Heart right ventricle (tissue), 16 donors: ENCODE results near the gene MLH3. TPM values are rescaled to one million over a fixed set of nuclear protein-coding genes. Genes with fewer than 3 reads are reported as not detected.
A peak's percentile ranks its signal among the peaks of the same experiment; 100 is the strongest.

ENCODE experiments used
- ATAC-seq, 8 donors: fragments of 200-7000 bp; cut with Tn5 transposase; one replicate each; pipeline ENCODE4 v1.9.1; 2020; ENCODE audit warnings: mild to moderate bottlenecking in 8 of 8, moderate library complexity in 8 of 8, moderate number of reproducible peaks in 1 of 8
- DNase-seq, 2 donors: peaks; one replicate each; pipeline ENCODE4 v3.0.0-alpha.2; 2020
- H3K27ac ChIP-seq, 10 donors: fragments of 200-600 bp; sonication (generic) in 2 of 10; one replicate each; pipeline versions ENCODE4 v1.5.0 to v1.8.0; 2020 to 2022; ENCODE audit warnings: mild to moderate bottlenecking in 3 of 10
- H3K27me3 ChIP-seq, 7 donors: fragments of 200-600 bp; one replicate each; pipeline ENCODE4 v1.8.0; 2021 to 2022; ENCODE audit warnings: mild to moderate bottlenecking in 2 of 7
- H3K36me3 ChIP-seq, 9 donors: fragments of 200-600 bp; sonication (generic) in 1 of 9; one replicate each; pipeline versions ENCODE4 v1.5.0 to v1.8.0; 2020 to 2022; ENCODE audit warnings: mild to moderate bottlenecking in 2 of 9
- H3K4me1 ChIP-seq, 9 donors: fragments of 200-600 bp; sonication (generic) in 1 of 9; one replicate each; pipeline versions ENCODE4 v1.5.0 to v1.8.0; 2020 to 2022; ENCODE audit warnings: mild to moderate bottlenecking in 4 of 9
- H3K4me3 ChIP-seq, 10 donors: fragments of 200-600 bp; sonication (generic) in 2 of 10; one replicate each; pipeline versions ENCODE4 v1.5.0 to v1.8.0; 2020 to 2022; ENCODE audit warnings: mild to moderate bottlenecking in 7 of 10, moderate library complexity in 2 of 10
- H3K9me3 ChIP-seq, 11 donors: fragments of 200-600 bp in 10 of 11; sonication (generic) in 2 of 11; one replicate each; pipeline versions ENCODE4 v1.5.0 to v1.8.0; 2013 to 2022; ENCODE audit warnings: mild to moderate bottlenecking in 2 of 11, control low read depth in 1 of 11, moderate library complexity in 1 of 11
- CTCF ChIP-seq, 9 donors: fragments of 200-600 bp; sonication (generic) in 2 of 9; IDR thresholded peaks; one replicate each; pipeline versions ENCODE4 v1.5.0 to v1.8.0; 2021 to 2022; ENCODE audit warnings: antibody characterized with exemption in 9 of 9, mild to moderate bottlenecking in 5 of 9, moderate library complexity in 1 of 9
- WGBS, 2 donors: extraction: QIAGEN DNeasy Blood & Tissue Kit; methylation state at CpG; one replicate each; pipeline ENCODE4 v1.1.7; 2013; ENCODE audit warnings: inconsistent platforms in 1 of 2; 5-methylcytosine and 5-hydroxymethylcytosine counted together
- intact Hi-C, 10 donors: fragments of 100-400 bp; cut with DNase I; formaldehyde crosslinking; loops; one replicate each; pipeline versions ENCODE4 v1.11.1 to v1.14.2; 2022
- polyA plus RNA-seq, 2 donors: library from polyadenylated mRNA; stranded (reverse); fragments of 200-250 nt; gene quantifications; one replicate each; pipeline ENCODE4 v1.2.3, GENCODE V29; 2013
- total RNA-seq, 10 donors: library from RNA; stranded (reverse); fragmentation: NEBNext Ultra II Directional in 3 of 10; extraction: Animal tissue kit (Norgen Biotek cat#: 25700) in 3 of 10; gene quantifications; one replicate each; pipeline versions ENCODE4 v1.2.1 to v1.2.4, GENCODE V29; 2021 to 2023
- donor health status: Arrhythmogenic right ventricular cardiomyopathy.
- donor health status: ischemic (EF 13 %, LVEDD 7.1; RV severe dilation, severe dysfunction).
- donor health status: healthy with polysubstance abuse.
- donor health status: DM: no; HTN: yes; CAD: no.
- donor health status: DM: no; HTN: no; CAD: no.
- donor health status: ischemic (EF 25% LVEDD 6.9; RV normal size, moderate dysfunction).
- donor health status: ischemic (EF 25% LVEDD 5.7; RV mildly dilated, moderate dysfunction).
- donor health status: healthy.
- donor health status: DM: yes; HTN: yes; CAD: no.
- donor health status: Ischemic cardiomyopathy.
- donor health status: ischemic (EF 35%, LVEDD 5.7; RV mildly dilated, moderate dysfunction).
- donor health status: nonischemic (EF 11% LVEDD 7.7; RV severe dilation, severe dysfunction).
- donor health status: DM: yes; HTN: yes; CAD: no.
- donor health status: PGD.
- donor health status: ischemic (EF 29% LVEDD 5.4; RV normal size, mild dysfunction).
- donor health status: nonischemic (EF 23%, LVEDD 6.1; RV moderate dilation, normal function).

MLH3 gene
- total and polyA plus RNA-seq, 12 donors: 8.4 to 21.6 (median 18.4) TPM

- ATAC-seq (peak; percentile 53 to 78 (median 69)), DNase-seq (no peak)
- Histone ChIP-seq H3K27me3 (no peaks in the 10 kb centered on the region), H3K9me3 (no peaks in the 10 kb centered on the region), H3K4me1 (peaks cover 3 to 40% (median 32%) of the 10 kb centered on the region in 9 donors), H3K27ac (peak overlapping the region in 9 of 10 donors; percentile 20 to 78 (median 65)), H3K4me3 (no peak overlapping the region), H3K36me3 (peaks cover 0 to 91% (median 51%) of the 10 kb centered on the region in 9 donors)
- TF ChIP-seq CTCF (IDR thresholded peaks at IDR 0.05): no peak
- WGBS, 2 donors: 57 to 65% methylated on average over 4 of the region's 4 CpGs
- intact Hi-C loops: loop anchor here in 1 of 10 donors (10.0 kb wide), 1 partner anchor 63 kb away; no protein-coding TSS in a partner anchor
These were observed 39.8 kb downstream of the MLH3 start for GRCh38 chr14:75011356-75011994.

- ATAC-seq (no peak), DNase-seq (no peak)
- H3K27ac ChIP-seq: peak overlapping the region in 9 of 10 donors; percentile 20 to 78 (median 65)
- peaks cover 3 to 40% (median 32%) of the 10 kb centered on the region in 9 donors for H3K4me1 ChIP-seq
- H3K36me3 ChIP-seq: peaks cover 0 to 91% (median 51%) of the 10 kb centered on the region in 9 donors
- intact Hi-C loops: loop anchor here in 1 of 10 donors (10.0 kb wide), 1 partner anchor 64 kb away; no protein-coding TSS in a partner anchor
- WGBS, 2 donors: 93 to 95% methylated on average over 4 of the region's 4 CpGs
- no peak for TF ChIP-seq CTCF (IDR thresholded peaks at IDR 0.05)
- H3K9me3 ChIP-seq: no peaks in the 10 kb centered on the region
- H3K4me3 ChIP-seq: no peak overlapping the region
- no peaks in the 10 kb centered on the region for H3K27me3 ChIP-seq
These were observed 40.7 kb downstream of the MLH3 start for GRCh38 chr14:75010472-75011093.

GRCh38 chr14:75009176-75009575 is 42.1 kb downstream of the MLH3 start:
- no peak for TF ChIP-seq CTCF (IDR thresholded peaks at IDR 0.05)
- ATAC-seq: no peak
- 90 to 92% methylated on average over 4 of the region's 4 CpGs for WGBS, 2 donors

GRCh38 chr14:75005357-75005756 is 45.9 kb downstream of the MLH3 start:
- ATAC-seq: no peak
- Histone ChIP-seq H3K27ac (no peak overlapping the region), H3K36me3 (peaks cover 0 to 66% (median 37%) of the 10 kb centered on the region in 9 donors), H3K4me3 (no peak overlapping the region), H3K27me3 (no peaks in the 10 kb centered on the region), H3K9me3 (peaks cover 0 to 7% (median 0%) of the 10 kb centered on the region in 11 donors), H3K4me1 (peaks cover 0 to 31% (median 21%) of the 10 kb centered on the region in 9 donors)
- no peak for TF ChIP-seq CTCF (IDR thresholded peaks at IDR 0.05)
- 88 to 91% methylated on average over 3 of the region's 3 CpGs for WGBS, 2 donors
- intact Hi-C loops: loop anchor here in 4 of 10 donors (5.0 to 10.0 kb wide), 5 partner anchors 49 to 69 kb away; partner anchors contain the start of genes ACYP1 (in 1 of the 4), MLH3 (in 1 of the 4), PGF (in 1 of the 4) and ZC2HC1C (in 1 of the 4)
- no peak for DNase-seq

More at GRCh38 chr14:75009176-75009575, 42.1 kb downstream of the MLH3 start:
- H3K4me3 ChIP-seq: no peak overlapping the region
- no peak overlapping the region for H3K27ac ChIP-seq
- intact Hi-C loops: loop anchor here in 4 of 10 donors (5.0 to 10.0 kb wide), 5 partner anchors 46 to 66 kb away; partner anchors contain the start of genes ACYP1 (in 1 of the 4), MLH3 (in 1 of the 4), PGF (in 1 of the 4) and ZC2HC1C (in 1 of the 4)
- no peak for DNase-seq
- H3K9me3 ChIP-seq: no peaks in the 10 kb centered on the region
- peaks cover 3 to 52% (median 32%) of the 10 kb centered on the region in 9 donors for H3K4me1 ChIP-seq
- peaks cover 0 to 91% (median 38%) of the 10 kb centered on the region in 9 donors for H3K36me3 ChIP-seq
- no peaks in the 10 kb centered on the region for H3K27me3 ChIP-seq
